HG03378 (cell line): ENCODE results near the gene KLHDC3.
"Not testable (repeated sequence)": the region's sequence is repeated elsewhere in the genome, so short reads cannot be mapped to it uniquely, and the experiment has no call there.

ENCODE experiments used
- ATAC-seq: cut with Tn5 transposase; IDR thresholded peaks from one replicate; pipeline ENCODE4 v1.9.1; 2021; ENCODE audit warnings: mild to moderate bottlenecking, moderate library complexity; ENCODE audit not compliant: unreplicated experiment

KLHDC3 gene

DNA sequence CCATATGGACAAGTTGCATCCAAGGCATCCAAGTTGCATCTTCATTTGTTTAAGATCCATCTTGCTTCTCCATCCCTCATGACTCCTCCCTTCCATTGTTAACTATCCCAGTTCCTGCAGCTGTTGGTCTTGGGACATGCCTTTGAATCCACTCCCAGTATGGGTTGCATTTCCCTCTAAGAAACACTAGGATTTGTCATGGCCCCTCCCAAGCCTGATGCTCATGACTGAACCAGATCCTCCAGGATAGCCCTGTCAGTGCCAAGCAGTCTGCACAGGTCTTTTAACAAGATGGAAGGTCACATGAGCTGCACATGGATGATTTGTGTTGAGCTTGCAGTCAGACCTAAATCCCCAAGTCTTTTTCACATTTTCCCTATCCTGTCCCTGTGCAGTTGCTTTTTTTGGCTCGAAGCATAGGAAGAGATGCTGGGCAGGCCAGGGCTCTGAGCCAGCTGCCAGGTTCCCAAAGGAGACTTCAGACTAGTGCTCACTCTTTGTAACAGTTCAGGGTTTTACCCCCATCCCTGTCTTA is 25.5 kb upstream of the KLHDC3 start:
- ATAC-seq: no peak

DNA sequence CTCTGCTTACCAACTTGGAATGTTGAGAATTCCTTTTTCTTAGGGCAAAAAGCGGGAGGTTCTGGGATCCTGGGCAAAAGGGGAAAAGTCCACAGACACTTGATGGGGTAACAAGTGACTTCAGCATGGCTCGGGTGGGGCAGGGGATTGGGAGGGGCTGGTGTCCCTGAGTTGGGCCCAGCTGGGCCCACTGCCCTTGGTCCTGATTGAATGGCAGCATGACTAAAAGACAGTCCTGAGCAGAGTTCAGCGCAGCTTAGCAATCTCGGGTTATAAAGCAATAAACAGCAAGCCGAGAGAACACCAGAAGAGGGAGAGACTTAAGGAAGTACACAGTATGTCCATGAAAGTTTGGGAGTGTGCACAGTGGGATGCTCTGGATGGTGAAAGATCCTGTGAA is 24.1 kb upstream of the KLHDC3 start:
- ATAC-seq: no peak

DNA sequence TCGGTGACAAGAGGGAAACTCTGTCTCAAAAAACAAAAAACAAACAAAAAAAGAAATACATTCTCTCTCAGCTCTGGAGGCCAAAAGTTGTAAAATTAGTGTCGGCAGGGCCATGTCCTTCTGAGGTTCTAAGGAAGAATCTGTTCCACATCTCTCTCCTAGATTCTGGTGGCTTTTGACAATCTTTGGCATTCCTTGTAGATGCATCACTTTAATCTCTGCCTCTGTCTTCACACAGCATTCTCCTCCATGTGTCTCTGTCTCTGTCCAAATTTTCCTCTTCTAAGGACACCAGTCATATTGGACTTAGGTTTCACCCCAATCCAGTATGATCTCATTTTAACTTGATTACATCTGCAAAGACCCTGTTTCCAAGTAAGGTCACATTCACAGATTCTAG is 20.6 kb upstream of the KLHDC3 start:
- ATAC-seq: no peak

DNA sequence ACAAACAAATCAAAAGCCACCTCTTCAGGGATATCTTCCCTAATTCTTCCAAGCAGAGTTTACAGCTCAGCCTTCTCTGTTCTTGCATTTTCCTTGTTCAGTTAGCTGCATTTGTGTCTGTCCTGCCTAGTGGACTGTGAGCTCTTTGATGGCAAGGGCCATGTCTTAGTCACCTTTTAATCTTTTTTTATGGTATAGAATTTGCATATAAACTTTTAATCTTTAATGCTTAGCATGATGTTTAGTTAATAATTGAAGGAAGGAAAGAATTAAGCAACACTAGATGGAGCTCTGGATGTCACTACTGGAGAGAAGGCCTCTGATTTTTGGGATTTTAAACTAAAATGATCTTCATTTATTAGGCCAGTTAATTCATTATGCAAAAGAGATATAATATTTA is 17.5 kb upstream of the KLHDC3 start:
- ATAC-seq: no peak

DNA sequence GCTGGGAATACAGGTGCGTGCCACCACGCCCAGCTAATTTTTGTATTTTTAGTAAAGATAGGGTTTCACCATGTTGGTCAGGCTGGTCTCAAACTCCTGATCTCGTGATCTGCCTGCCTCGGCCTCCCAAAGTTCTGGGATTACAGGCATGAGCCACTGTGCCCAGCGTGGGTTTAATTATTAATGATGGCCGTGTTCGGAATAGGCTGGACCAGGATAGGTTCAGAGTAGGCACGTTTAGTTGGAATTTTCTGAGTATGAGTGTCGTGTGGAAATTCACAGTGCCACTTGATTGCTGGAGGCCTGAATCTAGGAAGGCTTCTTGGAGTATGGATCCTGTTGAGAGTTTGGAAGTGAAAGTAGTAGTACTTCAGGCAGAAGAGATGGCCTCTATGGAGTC is 15.8 kb upstream of the KLHDC3 start:
- ATAC-seq: not testable (repeated sequence)

DNA sequence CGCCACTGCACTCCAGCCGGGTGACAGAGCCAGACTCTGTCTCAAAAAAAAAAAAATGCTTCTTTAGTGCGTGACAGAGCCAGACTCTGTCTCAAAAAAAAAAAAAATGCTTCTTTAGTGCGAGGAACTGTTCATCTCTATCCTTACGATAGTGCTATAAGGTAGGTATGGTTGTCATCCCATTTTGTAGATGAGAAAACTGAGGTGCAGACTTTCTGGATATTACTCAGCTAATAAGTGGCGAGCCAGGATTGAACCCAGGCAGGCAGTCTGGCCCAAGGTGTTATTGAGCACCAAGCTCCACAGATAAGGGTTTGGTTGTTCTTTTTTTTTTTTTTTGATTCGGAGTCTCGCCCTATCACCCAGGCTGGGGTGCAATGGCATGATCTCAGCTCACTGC is 12.2 kb upstream of the KLHDC3 start:
- no peak for ATAC-seq

DNA sequence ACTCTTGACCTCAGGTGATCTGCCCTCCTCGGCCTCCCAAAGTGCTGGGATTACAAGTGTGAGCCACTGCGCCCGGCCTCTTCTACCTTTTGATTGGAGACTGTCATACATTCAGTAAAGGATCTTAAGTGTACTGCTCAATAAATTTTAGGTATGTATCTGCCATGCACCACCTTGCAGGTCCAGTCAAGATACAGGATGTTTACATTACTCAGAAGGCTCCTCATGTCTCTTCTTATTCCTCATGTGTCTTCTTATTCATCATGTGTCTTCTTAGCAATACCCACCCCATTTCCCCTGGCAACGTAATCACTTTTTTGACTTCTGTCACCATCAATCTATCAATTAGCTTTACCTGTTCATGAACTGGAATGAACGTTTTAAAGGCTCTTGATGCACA is 8.2 kb upstream of the KLHDC3 start:
- ATAC-seq: no peak

DNA sequence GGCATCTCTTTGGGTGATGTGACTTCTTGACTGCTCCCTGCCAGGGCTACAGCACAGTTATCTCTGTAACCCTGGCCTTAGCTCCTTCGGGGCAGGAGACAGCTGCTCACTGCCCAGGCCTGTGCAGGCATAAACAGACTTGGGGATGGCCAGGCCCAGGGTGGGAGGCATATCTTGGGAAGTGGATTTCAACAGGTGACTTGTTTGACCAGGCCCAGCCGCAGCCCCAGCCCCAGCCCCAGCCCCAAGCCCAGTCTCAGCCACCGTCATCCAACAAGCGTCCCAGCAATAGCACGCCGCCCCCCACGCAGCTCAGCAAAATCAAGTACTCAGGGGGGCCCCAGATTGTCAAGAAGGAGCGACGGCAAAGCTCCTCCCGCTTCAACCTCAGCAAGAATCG is 7.8 kb upstream of the KLHDC3 start:
- ATAC-seq: no peak

DNA sequence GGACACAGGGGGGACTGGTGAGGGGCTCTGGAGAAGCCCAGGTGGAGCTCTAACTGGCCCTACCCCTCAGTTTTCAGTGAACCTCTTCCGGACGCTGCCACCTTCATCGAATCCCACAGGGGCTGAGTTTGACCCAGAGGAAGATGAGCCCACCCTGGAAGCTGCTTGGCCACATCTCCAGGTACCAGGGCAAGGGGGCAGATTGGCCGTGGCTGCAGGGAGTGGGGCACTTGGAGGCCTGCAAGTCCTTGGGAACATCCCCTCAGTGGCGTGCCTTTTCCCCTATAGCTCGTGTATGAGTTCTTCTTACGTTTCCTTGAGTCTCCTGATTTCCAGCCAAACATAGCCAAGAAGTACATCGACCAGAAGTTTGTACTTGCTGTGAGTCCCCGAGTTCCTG is 6.9 kb upstream of the KLHDC3 start:
- no peak for ATAC-seq

DNA sequence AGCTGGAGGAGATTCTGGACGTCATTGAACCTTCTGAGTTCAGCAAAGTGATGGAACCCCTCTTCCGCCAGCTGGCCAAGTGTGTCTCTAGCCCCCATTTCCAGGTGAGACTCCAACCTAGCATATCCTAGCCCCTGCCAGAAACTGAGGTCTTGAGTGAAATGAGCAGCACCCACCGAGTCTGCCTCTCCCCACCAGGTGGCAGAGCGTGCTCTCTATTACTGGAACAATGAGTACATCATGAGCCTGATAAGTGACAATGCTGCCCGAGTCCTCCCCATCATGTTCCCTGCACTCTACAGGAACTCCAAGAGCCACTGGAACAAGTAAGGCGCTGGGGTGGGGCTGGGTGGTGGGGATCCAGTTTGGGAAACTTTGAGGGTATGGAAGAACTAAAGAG is 4.9 kb upstream of the KLHDC3 start:
- no peak for ATAC-seq

DNA sequence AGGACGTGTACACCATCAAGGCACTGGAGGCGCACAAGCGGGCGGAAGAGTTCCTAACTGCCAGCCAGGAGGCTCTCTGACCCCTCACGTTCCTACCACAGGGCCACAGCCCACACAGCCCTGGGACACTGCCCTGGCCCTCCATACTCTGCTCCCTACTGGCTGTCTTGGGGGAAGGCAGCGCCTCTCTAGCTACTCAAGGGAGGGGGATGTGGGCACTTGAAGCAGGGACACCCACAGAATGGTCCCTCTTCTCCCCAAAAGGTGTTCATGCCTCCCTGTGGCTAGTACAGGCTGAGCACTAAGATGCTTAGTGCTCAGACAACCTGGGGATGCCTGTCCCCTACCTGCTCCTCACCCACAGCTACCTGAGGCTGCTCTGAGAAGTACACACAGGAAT is 2.8 kb upstream of the KLHDC3 start:
- no peak for ATAC-seq

DNA sequence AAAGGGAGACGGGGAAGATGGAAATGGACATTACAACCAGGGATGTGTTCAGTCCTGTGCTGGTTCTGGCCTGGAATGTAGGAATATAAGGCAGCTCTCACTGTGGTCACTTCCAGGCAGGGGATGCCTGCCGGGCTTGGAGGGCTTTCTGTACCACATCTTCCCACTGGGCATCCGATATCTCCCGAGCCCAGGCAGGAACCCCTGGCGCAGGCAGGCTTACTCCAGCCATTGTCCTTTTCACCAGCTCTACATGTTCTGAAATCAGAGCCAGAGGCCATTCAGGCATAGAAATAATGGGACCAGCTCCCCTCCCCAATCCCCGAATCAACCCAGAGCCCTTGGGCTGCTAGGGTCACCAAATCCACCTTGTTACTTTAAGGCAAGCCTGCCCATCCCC is 1.7 kb upstream of the KLHDC3 start:
- no peak for ATAC-seq

DNA sequence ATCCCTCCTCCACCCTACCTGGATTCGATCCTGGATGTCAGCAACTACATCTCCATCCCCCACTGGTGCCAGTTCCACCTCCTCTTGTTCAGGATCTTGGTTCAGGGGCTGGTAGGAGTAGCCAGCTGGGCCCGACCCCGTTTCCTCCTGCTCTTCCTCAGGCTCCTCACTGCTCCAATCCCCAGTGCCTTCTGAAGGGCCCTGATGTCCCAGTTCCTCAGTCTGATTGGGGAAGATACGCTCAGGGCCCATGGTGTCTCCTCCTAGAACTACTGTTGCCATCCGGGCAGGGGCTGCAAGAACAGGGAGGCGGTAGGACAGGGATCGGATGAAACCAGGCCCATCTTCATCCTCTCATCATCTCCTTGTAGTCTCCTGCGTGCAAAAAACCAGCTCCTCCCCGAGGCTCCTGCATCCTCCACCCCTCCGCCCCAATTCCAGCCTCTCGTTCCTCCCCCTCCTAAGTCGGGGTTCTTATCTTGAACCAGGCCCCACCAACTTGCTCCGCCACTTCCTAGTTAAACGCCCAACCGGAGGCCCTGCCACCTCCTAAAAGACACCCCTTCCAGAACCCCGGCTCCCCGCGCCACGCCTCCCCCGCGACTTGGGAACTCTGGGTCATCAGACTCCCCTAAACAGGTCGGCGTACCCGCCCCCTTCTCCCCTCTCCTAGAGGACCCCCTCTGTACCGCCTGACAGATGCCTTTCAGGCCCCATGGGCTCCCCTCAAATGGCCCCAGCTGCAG is 779 bp upstream of the KLHDC3 start:
- peak; percentile 1 for ATAC-seq

DNA sequence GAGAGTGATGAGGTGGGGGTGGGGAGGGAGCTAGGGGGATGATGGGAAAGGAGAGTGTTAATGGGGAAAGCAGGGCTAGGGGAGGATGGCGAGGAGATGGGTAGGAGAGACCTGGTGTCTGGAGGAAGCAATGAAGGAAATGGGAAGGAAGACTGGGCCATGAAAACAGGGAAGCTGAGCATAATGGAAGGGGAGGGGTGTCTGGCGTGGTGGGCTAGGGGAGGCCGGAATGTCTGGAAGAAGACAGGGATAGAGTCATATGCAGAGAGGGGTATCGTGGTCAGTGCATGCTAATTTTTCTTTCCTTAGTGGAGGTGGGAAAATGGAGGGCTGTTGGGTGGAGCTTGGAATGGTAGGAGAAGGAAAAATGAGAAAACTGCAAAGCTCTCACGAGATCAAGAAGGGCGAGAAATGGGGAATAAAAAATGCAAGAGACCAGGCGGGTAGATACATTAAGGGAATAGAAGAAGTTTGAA is 423 bp downstream of the KLHDC3 start:
- ATAC-seq: no peak

DNA sequence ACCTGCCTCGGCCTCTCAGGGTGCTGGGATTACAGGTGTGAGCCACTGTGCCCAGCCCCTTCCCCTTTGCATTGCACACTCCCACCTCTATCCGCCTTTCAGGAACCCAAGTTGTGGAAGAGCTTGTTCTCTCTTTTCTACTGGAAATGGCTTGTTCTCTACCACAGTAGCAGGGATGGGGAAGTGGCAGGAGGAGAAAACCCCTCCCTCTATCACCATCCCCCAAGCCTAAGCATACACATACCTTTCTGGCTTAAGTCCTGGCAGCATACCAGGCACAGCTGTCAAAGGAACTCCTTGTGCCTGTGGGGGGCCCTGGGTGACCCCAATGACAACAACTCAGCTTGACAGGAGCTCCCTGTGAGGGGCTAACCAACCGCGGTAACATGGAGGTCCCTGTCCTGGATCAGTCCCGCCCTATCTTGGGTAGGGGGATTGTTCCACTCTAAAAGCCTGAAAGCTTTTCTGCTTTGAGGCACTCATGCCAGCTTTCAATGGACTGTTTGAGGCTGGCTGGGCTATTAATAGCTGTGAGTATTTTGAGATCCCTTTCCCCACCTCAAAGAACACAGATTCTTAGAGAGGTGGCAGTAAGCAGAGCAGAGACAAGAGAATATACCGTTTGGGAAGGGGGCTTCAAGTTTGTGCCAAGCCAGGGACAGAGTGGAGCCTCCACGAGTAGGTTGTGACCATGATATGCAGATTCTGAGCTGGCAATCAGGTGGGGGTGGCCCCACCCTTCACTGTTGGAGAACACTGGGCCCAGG is 2.3 kb downstream of the KLHDC3 start:
- no peak for ATAC-seq

DNA sequence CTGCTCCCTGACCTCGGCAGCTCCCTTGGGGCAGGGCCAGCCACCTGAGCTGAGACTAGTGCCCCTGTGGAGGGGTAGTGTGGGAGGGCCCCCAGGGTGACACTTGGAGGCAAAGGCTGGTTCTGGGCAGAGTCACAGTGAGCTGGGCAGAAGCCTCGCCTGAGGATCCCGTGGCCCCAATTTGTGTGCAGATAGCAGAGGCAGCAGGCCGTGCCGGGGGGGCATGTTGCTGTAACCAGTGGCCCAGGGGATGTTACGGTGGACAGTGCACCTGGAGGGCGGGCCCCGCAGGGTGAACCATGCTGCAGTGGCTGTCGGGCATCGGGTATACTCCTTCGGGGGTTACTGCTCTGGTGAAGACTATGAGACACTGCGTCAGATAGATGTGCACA is 2.9 kb downstream of the KLHDC3 start:
- no peak for ATAC-seq

DNA sequence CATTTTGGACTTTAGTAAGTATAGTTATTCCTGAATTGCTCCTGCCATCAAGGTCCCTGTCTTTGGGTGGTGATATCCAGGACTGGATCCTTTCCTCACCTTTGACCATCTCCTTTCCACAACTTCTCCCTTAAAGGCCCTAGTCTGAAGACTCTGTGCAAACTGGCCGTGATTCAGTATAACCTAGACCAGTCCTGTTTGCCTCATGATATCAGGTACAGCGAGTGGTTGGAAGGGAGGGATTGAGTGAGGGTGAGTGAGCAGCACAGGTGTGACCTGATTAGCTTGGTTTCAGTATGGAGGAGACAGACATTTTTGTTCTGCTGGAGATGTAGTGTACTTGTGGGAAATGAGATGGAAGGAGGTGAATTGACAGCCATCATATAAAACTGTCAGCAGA is 5.1 kb downstream of the KLHDC3 start:
- ATAC-seq: no peak

DNA sequence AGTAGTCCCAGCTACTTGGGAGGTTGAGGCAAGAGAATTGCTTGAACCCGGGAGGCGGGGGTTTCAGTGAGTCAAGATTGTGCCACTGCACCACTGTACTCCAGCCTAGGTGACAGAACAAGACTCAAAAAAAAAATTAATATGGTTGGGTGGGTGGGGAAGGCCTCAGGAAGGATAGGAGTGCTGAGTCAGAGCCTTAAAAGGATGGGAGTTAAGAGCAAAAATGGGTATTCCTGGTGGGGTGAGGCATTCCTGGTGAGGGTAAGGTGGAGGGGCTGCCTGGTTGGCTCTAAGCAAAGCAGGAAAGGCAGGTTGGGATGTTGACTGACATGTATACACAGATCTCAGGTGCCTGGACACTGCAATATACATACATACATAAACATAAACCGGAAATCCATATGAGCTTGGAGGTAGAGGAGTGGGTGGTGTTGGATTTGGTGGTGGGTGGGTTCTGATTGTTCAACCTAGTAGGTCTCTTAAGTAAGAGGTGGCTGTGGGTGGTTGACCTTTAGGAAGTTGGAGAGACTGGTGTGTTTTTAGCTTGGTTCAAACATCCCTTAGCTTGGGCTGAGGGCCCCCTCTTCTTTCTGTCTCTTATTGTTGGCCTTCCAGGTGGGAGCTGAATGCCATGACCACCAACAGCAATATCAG is 6.1 kb downstream of the KLHDC3 start:
- ATAC-seq: no peak

DNA sequence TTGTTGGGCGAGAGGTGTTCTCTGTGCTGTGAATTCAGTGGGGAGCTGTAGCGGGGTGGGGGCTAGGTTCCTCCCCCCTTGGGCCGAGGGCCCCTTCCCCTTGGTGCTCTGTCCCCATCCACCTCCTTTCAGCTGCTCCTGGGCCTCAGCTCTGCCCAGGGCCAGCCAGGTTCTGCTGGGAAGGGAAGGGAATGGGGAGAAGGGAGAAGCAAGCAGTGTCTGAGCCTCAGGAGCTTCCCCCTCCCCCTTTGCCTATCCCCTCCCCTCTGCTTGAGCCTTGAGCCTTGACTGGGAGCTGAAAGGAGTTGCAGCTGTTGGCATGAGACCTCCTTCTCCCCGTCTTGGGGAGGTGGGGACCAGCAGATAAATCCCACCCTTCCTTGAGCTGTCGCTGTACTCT is 6.8 kb downstream of the KLHDC3 start:
- no peak for ATAC-seq

DNA sequence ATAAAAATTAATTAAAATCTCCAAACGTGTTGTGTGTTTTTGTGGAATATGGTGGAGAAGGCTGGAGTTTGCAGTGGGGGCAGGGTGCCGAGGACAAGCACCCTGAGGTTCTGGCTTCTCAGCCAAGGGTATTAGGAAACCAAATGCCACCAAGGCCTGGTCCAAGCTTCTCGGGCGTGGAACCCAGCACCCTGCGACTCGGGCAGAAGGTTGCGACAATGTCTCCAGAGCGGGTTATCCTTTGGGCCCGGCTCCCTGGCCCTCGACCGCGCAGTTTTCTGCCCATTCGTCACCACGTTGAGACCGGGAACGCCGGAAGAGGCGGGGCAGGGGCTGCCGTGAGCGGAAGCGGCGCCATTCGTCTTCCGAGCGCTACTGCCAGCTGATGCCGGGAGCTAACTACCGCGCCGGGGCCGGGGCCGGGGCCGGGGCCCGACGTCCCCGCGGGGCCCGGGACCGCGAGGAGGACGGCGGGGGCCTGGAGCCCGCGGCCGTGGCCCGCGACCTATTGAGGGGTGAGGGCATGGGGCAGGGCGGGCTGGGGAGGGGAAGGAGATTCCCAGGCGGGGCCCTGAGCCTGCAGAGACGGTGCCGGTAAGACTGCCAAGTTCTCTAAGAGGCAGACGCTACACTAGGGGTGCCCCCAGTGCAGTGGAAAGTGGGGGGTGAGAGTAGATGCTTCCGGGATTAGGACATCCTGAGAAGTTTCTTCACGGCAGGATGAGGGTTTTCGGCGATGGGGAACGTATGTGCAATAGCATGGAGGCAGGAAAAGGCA is 7.4 kb downstream of the KLHDC3 start, which contains the start of gene RRP36:
RRP36 (plus strand) TSS at position 354 of the 778 bp plus-strand sequence; CDS start at position 386, 32 bp downstream.
- no peak for ATAC-seq

DNA sequence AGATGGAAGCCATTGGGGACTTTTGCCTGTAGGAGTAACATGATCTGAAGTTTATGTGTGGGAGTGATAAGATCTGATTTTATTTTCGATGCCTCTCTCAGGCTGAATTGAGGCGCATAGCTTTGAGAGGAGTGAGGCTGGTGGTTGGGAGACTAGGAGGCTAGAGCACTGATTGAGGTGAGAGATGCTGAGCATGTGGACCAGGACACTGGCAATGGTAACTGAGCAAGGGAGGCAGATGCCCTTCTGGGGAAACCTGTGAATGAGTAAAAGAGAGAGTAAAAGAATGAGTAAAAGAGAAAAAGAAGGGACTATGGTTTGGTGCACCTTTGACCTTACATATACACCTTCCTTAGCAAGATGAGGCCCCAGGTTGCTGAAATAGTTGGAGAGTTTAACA is 10.4 kb downstream of the KLHDC3 start:
- ATAC-seq: no peak
